HEK293T (cell line): ENCODE results near the gene MCFD2.

Experiments used
- CTCF ChIA-PET: fragments of 350-600 bp; formaldehyde crosslinking; extraction: SDS; loops from one replicate; lab custom pipeline; 2021; ENCODE audit warnings: antibody characterized with exemption, inconsistent platforms; lab: Yijun Ruan, JAX
- POLR2A ChIA-PET: fragments of 350-600 bp; formaldehyde crosslinking; extraction: SDS; loops from one replicate; lab custom pipeline; 2020; ENCODE audit warnings: antibody characterized with exemption, inconsistent platforms; lab: Yijun Ruan, JAX
- DNase-seq: peaks from one replicate; pipeline ENCODE4 v3.0.0; 2012; ENCODE audit warnings: mixed read lengths; ENCODE audit errors: extremely low spot score
- ARNT ChIP-seq: fragments of 450-650 bp; IDR thresholded peaks from 2 replicates; pipeline ENCODE4 v1.6.1; 2017; ENCODE audit warnings: mild to moderate bottlenecking
- BHLHE40 ChIP-seq: fragments of 450-650 bp; IDR thresholded peaks from 2 replicates; pipeline ENCODE4 v1.6.1; 2016; ENCODE audit warnings: mild to moderate bottlenecking, moderate library complexity, borderline replicate concordance
- CTBP1 ChIP-seq: fragments of 450-650 bp; IDR thresholded peaks from 2 replicates; pipeline ENCODE4 v1.6.1; 2016; ENCODE audit warnings: borderline replicate concordance
- ELF4 ChIP-seq: fragments of 450-650 bp; IDR thresholded peaks from 2 replicates; pipeline ENCODE4 v1.6.1; 2017; ENCODE audit warnings: antibody characterized with exemption
- FOXA1 ChIP-seq: fragments of 450-650 bp; IDR thresholded peaks from 2 replicates; pipeline ENCODE4 v1.6.1; 2016; ENCODE audit warnings: mild to moderate bottlenecking
- FOXK2 ChIP-seq: fragments of 450-650 bp; IDR thresholded peaks from 2 replicates; pipeline ENCODE4 v1.6.1; 2016; ENCODE audit warnings: mild to moderate bottlenecking
- FOXM1 ChIP-seq: fragments of 450-650 bp; IDR thresholded peaks from 2 replicates; pipeline ENCODE4 v1.6.1; 2017; ENCODE audit warnings: mild to moderate bottlenecking, borderline replicate concordance
- HDGF ChIP-seq: fragments of 450-650 bp; IDR thresholded peaks from 2 replicates; pipeline ENCODE4 v1.6.1; 2017; ENCODE audit warnings: antibody characterized with exemption, borderline replicate concordance
- L3MBTL2 ChIP-seq: fragments of 450-650 bp; conservative IDR thresholded peaks from 2 replicates; pipeline ENCODE4 v1.6.1; 2016; ENCODE audit warnings: mild to moderate bottlenecking
- LEF1 ChIP-seq: fragments of 450-650 bp; IDR thresholded peaks from 2 replicates; pipeline ENCODE4 v1.6.1; 2017; ENCODE audit warnings: mild to moderate bottlenecking, borderline replicate concordance
- NFRKB ChIP-seq: fragments of 450-650 bp; IDR thresholded peaks from 2 replicates; pipeline ENCODE4 v1.6.1; 2016; ENCODE audit warnings: mild to moderate bottlenecking, moderate library complexity
- PKNOX1 ChIP-seq: fragments of 450-650 bp; IDR thresholded peaks from 2 replicates; pipeline ENCODE4 v1.6.1; 2016
- SP1 ChIP-seq: fragments of 450-650 bp; IDR thresholded peaks from 2 replicates; pipeline ENCODE4 v1.6.1; 2017
- SUZ12 ChIP-seq: fragments of 450-650 bp; IDR thresholded peaks from 2 replicates; pipeline ENCODE4 v1.6.1; 2016; ENCODE audit warnings: mild to moderate bottlenecking
- TARDBP ChIP-seq: fragments of 450-650 bp; IDR thresholded peaks from 2 replicates; pipeline ENCODE4 v1.6.1; 2016
- ZNF384 ChIP-seq: fragments of 450-650 bp; IDR thresholded peaks from 2 replicates; pipeline ENCODE4 v1.6.1; 2016

Gene MCFD2

DNA sequence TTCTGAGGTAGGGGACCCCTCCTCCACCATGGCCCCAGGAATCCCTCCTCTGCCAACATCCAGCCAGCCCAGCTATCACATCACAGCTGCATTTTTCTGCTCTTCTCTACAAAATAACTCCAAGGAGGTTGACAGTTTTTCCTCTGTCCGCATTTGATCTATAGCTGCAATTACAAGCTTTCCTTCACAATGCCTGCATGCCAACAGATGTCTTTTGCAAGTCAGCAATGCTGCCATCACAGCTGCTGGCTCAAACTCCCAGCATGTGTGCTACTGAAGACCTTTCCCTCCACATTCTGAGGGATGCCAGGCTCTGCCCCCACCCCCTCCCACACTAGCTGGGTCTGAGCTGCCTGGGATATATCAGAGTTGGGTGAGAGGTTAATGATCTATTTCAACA, 51.7 kb downstream of the MCFD2 start:
- DNase-seq = no peak
- TF ChIP-seq L3MBTL2 (no peak), FOXA1 (no peak), ELF4 (no peak), NFRKB (no peak), ARNT (no peak), TARDBP (no peak), LEF1 (no peak), SUZ12 (no peak)
- CTCF ChIA-PET = interaction anchor here (0.5 kb wide), 1 partner anchor 11 kb away, joined by 3 read pairs; no protein-coding TSS in a partner anchor
- POLR2A ChIA-PET = interaction anchor here (1.2 kb wide), 1 partner anchor 9 kb away, joined by 4 read pairs; no protein-coding TSS in a partner anchor

DNA sequence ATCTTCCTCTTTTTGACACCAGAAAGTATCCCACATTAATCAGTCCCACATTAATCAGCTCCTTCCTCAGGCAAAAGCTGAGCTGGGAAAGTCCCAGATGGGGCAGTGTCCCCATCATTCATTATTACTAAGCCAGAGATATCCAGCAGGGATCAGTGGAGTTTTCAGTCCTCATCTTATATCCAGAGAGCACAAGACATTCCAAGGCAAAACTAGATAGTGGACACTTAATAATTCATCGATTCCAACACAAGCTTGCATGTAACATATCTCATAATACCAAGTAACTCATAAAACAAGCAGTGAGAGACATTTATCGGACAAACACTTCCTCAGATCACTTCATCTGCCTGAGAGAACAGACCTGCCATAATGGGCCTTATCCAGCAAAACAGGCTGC, 53.1 kb downstream of the MCFD2 start:
- TF ChIP-seq BHLHE40 = no peak
- no peak for TF ChIP-seq LEF1
- TF ChIP-seq SP1 = no peak
- no peak for TF ChIP-seq NFRKB
- no peak for TF ChIP-seq FOXK2
- TF ChIP-seq PKNOX1 = no peak
- no peak for TF ChIP-seq ZNF384
- no peak for TF ChIP-seq FOXA1
- TF ChIP-seq CTBP1 = no peak
- TF ChIP-seq HDGF = no peak
- TF ChIP-seq ELF4 = no peak
- TF ChIP-seq SUZ12 = no peak
- no peak for TF ChIP-seq L3MBTL2
- TF ChIP-seq ARNT = no peak
- TF ChIP-seq FOXM1 = no peak
- no peak for DNase-seq
- CTCF ChIA-PET = interaction anchor here (0.7 kb wide), 1 partner anchor 12 kb away, joined by 3 read pairs; no protein-coding TSS in a partner anchor
- POLR2A ChIA-PET = no interaction called here

GRCh38 chr2:46861916-46862315, 53.7 kb downstream of the MCFD2 start:
- no peak for DNase-seq
- ChIA-PET POLR2A (no interaction called here), CTCF (interaction anchor here (0.7 kb wide), 1 partner anchor 13 kb away, joined by 3 read pairs; no protein-coding TSS in a partner anchor)
- TF ChIP-seq HDGF (no peak), NFRKB (no peak), LEF1 (no peak), ZNF384 (no peak), PKNOX1 (no peak)

DNA sequence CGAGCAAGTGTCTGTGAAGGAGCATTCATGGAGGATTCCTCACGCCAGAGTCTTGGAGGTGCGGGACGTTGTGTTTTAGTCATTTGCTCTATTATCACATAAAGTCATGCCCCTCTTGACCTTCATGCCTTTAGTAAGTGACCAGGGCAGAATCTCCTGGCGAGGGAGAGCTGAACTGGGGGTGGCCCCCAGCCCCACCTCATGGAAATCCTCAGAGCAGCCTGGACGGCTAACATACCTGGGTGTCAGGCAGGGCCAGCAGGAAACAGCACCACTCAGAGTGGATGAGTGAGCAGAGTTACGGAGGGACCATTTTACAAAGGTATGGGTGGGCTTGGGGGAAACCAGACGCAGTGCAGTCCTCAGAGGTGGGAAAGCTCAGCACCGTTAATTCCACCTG, 56.1 kb downstream of the MCFD2 start:
- CTCF ChIA-PET = no interaction called here
- POLR2A ChIA-PET = no interaction called here
- TF ChIP-seq ARNT (no peak), FOXM1 (no peak), FOXK2 (no peak), HDGF (no peak), ZNF384 (no peak), PKNOX1 (no peak), L3MBTL2 (no peak), BHLHE40 (no peak), ELF4 (no peak), LEF1 (no peak), TARDBP (no peak), SUZ12 (no peak), FOXA1 (no peak), SP1 (no peak), CTBP1 (no peak), NFRKB (no peak)

GRCh38 chr2:46858702-46859090, 56.9 kb downstream of the MCFD2 start:
- TF ChIP-seq FOXK2 = no peak
- TF ChIP-seq LEF1 = no peak
- ChIA-PET CTCF (interaction anchor here (1.2 kb wide), 1 partner anchor 12 kb away, joined by 4 read pairs; no protein-coding TSS in a partner anchor), POLR2A (no interaction called here)
- DNase-seq = no peak

More for the DNA sequence above, 56.1 kb downstream of the MCFD2 start:
- no peak for DNase-seq

GRCh38 chr2:46857871-46858701, 57.5 kb downstream of the MCFD2 start:
- CTCF ChIA-PET = interaction anchor here (0.6 to 1.2 kb wide), 2 partner anchors 13 to 141 kb away, joined by 4 to 7 read pairs; no protein-coding TSS in a partner anchor
- no peak for TF ChIP-seq FOXA1
- TF ChIP-seq ZNF384 = no peak
- no peak for TF ChIP-seq CTBP1
- no peak for TF ChIP-seq NFRKB
- no peak for TF ChIP-seq SP1
- no peak for DNase-seq
- POLR2A ChIA-PET = no interaction called here
